Dermis blood vessel endothelial cell (primary cell): Measurements from ENCODE around the gene IGSF21. TPM values are rescaled to one million over a fixed set of nuclear protein-coding genes. Genes with fewer than 3 reads are reported as not detected.

Source experiments
- DNase-seq: peaks from one replicate; pipeline ENCODE4 v3.0.0; 2010
- total RNA-seq: library from RNA; depleted of rRNA; stranded (reverse); fragments of >200 nt; gene quantifications from 2 replicates; pipeline ENCODE4 v1.2.3, GENCODE V29; 2014

IGSF21 gene
- total RNA-seq, 1 donor from 2014 or later, result not detected

- no peak for DNase-seq
These were observed 196.7 kb downstream of the IGSF21 start for GRCh38 chr1:18304151-18304869.

GRCh38 chr1:18305182-18305795, 197.7 kb downstream of the IGSF21 start:
- no peak for DNase-seq

- no peak for DNase-seq
These were observed 199.8 kb downstream of the IGSF21 start for GRCh38 chr1:18307329-18307898.

GRCh38 chr1:18309552-18310155, 202.1 kb downstream of the IGSF21 start:
- no peak for DNase-seq

GRCh38 chr1:18312961-18313360, 205.4 kb downstream of the IGSF21 start:
- DNase-seq, result no peak

- DNase-seq, result no peak
These were observed 205.9 kb downstream of the IGSF21 start for GRCh38 chr1:18313523-18313922.

GRCh38 chr1:18314399-18314798, 206.8 kb downstream of the IGSF21 start:
- DNase-seq, result no peak

GRCh38 chr1:18315449-18315848, 207.9 kb downstream of the IGSF21 start:
- DNase-seq, result no peak

- no peak for DNase-seq
These were observed 209.2 kb downstream of the IGSF21 start for GRCh38 chr1:18316764-18317163.

- no peak for DNase-seq
These were observed 211.5 kb downstream of the IGSF21 start for GRCh38 chr1:18319099-18319498.

GRCh38 chr1:18320051-18320450, 212.5 kb downstream of the IGSF21 start:
- DNase-seq, result no peak

GRCh38 chr1:18322368-18323032, 214.9 kb downstream of the IGSF21 start:
- no peak for DNase-seq

- no peak for DNase-seq
These were observed 215.7 kb downstream of the IGSF21 start for GRCh38 chr1:18323259-18323658.

- DNase-seq, result no peak
These were observed 216.6 kb downstream of the IGSF21 start for GRCh38 chr1:18324246-18324645.

GRCh38 chr1:18325136-18325535, 217.5 kb downstream of the IGSF21 start:
- no peak for DNase-seq

- DNase-seq, result no peak
These were observed 218.8 kb downstream of the IGSF21 start for GRCh38 chr1:18326211-18326897.

GRCh38 chr1:18327650-18328049, 220.1 kb downstream of the IGSF21 start:
- no peak for DNase-seq

- DNase-seq, result no peak
These were observed 221.2 kb downstream of the IGSF21 start for GRCh38 chr1:18328803-18329202.

GRCh38 chr1:18329469-18330253, 222.1 kb downstream of the IGSF21 start:
- DNase-seq, result no peak

GRCh38 chr1:18332576-18332975, 225.0 kb downstream of the IGSF21 start:
- DNase-seq, result no peak

- no peak for DNase-seq
These were observed 225.6 kb downstream of the IGSF21 start for GRCh38 chr1:18333220-18333619.

GRCh38 chr1:18336801-18337200, 229.2 kb downstream of the IGSF21 start:
- DNase-seq, result no peak
